SK-N-SH (cell line): Measurements from ENCODE around the gene WDR62. TPM values are rescaled to one million over a fixed set of nuclear protein-coding genes. Genes with fewer than 3 reads are reported as not detected.

Source experiments
- CTCF ChIA-PET: fragments of 300-600, 350-600 bp; formaldehyde crosslinking; extraction: SDS; loops from one replicate; lab custom pipeline; 2021; lab: Yijun Ruan, JAX
- POLR2A ChIA-PET: fragments of 350-600 bp; sonication (Branson Sonifier 250); formaldehyde crosslinking; extraction: SDS; loops from one replicate; lab custom pipeline; 2020; ENCODE audit warnings: antibody characterized with exemption, inconsistent platforms; lab: Yijun Ruan, JAX
- DNase-seq: peaks from one replicate; pipeline ENCODE4 v3.0.0; 2012
- H2AFZ ChIP-seq: fragments of 200-600 bp; sonication (generic); 2 replicates; pipeline ENCODE4 v1.8.1; 2016; ENCODE audit warnings: antibody characterized with exemption, mild to moderate bottlenecking, low read depth
- H3F3A ChIP-seq: fragments of 200-600 bp; sonication (generic); replicated peaks from 2 replicates; pipeline ENCODE3; 2016; ENCODE audit warnings: antibody characterized with exemption, mild to moderate bottlenecking; ENCODE audit not compliant: insufficient read depth
- H3K27ac ChIP-seq, 2 experiments: fragments of 200-500 bp in 1 of 2; fragments of 200-600 bp in 1 of 2; sonication (Bioruptor generic) in 1 of 2; sonication (generic), shearing (Covaris generic) in 1 of 2; 2 replicates each; pipeline versions ENCODE4 v1.5.1 to v1.6.1; 2014 to 2016; ENCODE audit warnings: low read depth in 2 of 2, inconsistent platforms in 1 of 2, low read length in 1 of 2, mild to moderate bottlenecking in 1 of 2, mixed read lengths in 1 of 2
- H3K27me3 ChIP-seq: fragments of 200-600 bp; sonication (generic), shearing (Covaris generic); 2 replicates; pipeline ENCODE4 v1.6.1; 2016; ENCODE audit warnings: mixed run types; ENCODE audit not compliant: insufficient read depth
- H3K36me3 ChIP-seq, 2 experiments: fragments of 200-500 bp in 1 of 2; fragments of 200-600 bp in 1 of 2; sonication (Bioruptor generic) in 1 of 2; sonication (generic) in 1 of 2; replicated peaks in 1 of 2; 2 replicates each; pipeline versions ENCODE3 to v1.5.1; 2014 to 2016; ENCODE audit warnings: low read length in 1 of 2, mild to moderate bottlenecking in 1 of 2; ENCODE audit not compliant: insufficient read depth in 2 of 2, control insufficient read depth in 1 of 2
- H3K4me1 ChIP-seq, 2 experiments: fragments of 200-500 bp in 1 of 2; fragments of 200-600 bp in 1 of 2; sonication (Bioruptor generic) in 1 of 2; sonication (generic), shearing (Covaris generic) in 1 of 2; 2 replicates each; pipeline versions ENCODE4 v1.5.1 to v1.6.1; 2014 to 2016; ENCODE audit warnings: low read depth in 1 of 2, low read length in 1 of 2, mixed run types in 1 of 2; ENCODE audit not compliant: insufficient read depth in 2 of 2, control insufficient read depth in 1 of 2
- H3K4me2 ChIP-seq: fragments of 200-600 bp; sonication (generic), shearing (Covaris generic); 2 replicates; pipeline ENCODE4 v1.6.1; 2017; ENCODE audit warnings: mixed run types
- H3K4me3 ChIP-seq, 2 experiments: fragments of 200-500 bp in 1 of 2; fragments of 200-600 bp in 1 of 2; sonication (Bioruptor generic) in 1 of 2; sonication (generic), shearing (Covaris generic) in 1 of 2; 2 replicates each; pipeline versions ENCODE4 v1.5.1 to v1.8.1; 2014 to 2016; ENCODE audit warnings: low read depth in 2 of 2, inconsistent platforms in 1 of 2, low read length in 1 of 2, mild to moderate bottlenecking in 1 of 2, mixed read lengths in 1 of 2, moderate library complexity in 1 of 2
- H3K79me2 ChIP-seq: fragments of 200-600 bp; sonication (generic); 2 replicates; pipeline ENCODE4 v1.8.1; 2017; ENCODE audit warnings: mild to moderate bottlenecking; ENCODE audit not compliant: insufficient read depth
- H3K9ac ChIP-seq: fragments of 200-600 bp; sonication (generic); 2 replicates; pipeline ENCODE4 v1.6.1; 2017; ENCODE audit warnings: mixed run types
- H3K9me2 ChIP-seq: fragments of 200-600 bp; sonication (generic); 2 replicates; pipeline ENCODE4 v1.6.1; 2017; ENCODE audit warnings: mixed run types
- H3K9me3 ChIP-seq: fragments of 200-600 bp; sonication (generic); 2 replicates; pipeline ENCODE4 v1.6.1; 2017; ENCODE audit warnings: mixed run types, mild to moderate bottlenecking, moderate library complexity
- H4K20me1 ChIP-seq: fragments of 200-600 bp; sonication (generic); 2 replicates; pipeline ENCODE4 v1.6.1; 2017; ENCODE audit warnings: mild to moderate bottlenecking, mixed run types; ENCODE audit not compliant: insufficient read depth
- ELF1 ChIP-seq: IDR thresholded peaks from 2 replicates; pipeline ENCODE4 v1.4.0; 2012
- EP300 ChIP-seq, 2 experiments: IDR thresholded peaks; 2 replicates each; pipeline versions ENCODE4 v1.4.0 to v1.6.1; 2012; ENCODE audit warnings: borderline replicate concordance in 1 of 2, low read depth in 1 of 2, low read length in 1 of 2
- FOSL2 ChIP-seq: IDR thresholded peaks from 2 replicates; pipeline ENCODE4 v1.4.0; 2012; ENCODE audit warnings: low read depth, mild to moderate bottlenecking, moderate library complexity, borderline replicate concordance
- GATA2 ChIP-seq: sonication (generic); formaldehyde crosslinking; IDR thresholded peaks from 2 replicates; pipeline ENCODE4 v1.5.0; 2020; ENCODE audit warnings: mild to moderate bottlenecking, missing genetic modification reagents
- MEF2A ChIP-seq: IDR thresholded peaks from 2 replicates; pipeline ENCODE4 v1.4.0; 2012; ENCODE audit warnings: low read depth, borderline replicate concordance
- MXI1 ChIP-seq: IDR thresholded peaks from 2 replicates; pipeline ENCODE4 v1.6.1; 2012; ENCODE audit warnings: mild to moderate bottlenecking, low read depth, low read length, improper control_type of control experiment
- NFIC ChIP-seq: IDR thresholded peaks from 2 replicates; pipeline ENCODE4 v1.4.0; 2012; ENCODE audit warnings: borderline replicate concordance
- NRF1 ChIP-seq: IDR thresholded peaks from 2 replicates; pipeline ENCODE4 v1.6.1; 2012; ENCODE audit warnings: low read depth, mild to moderate bottlenecking, low read length
- RAD21 ChIP-seq: IDR thresholded peaks from 2 replicates; pipeline ENCODE4 v1.6.1; 2012; ENCODE audit warnings: mild to moderate bottlenecking, low read length
- RCOR1 ChIP-seq: fragments of 150-350 bp; IDR thresholded peaks from 2 replicates; pipeline ENCODE4 v1.6.1; 2017; ENCODE audit warnings: antibody characterized with exemption, low read length
- RFX5 ChIP-seq: IDR thresholded peaks from 2 replicates; pipeline ENCODE4 v1.6.1; 2012; ENCODE audit warnings: mild to moderate bottlenecking, improper control_type of control experiment, low read length
- SIN3A ChIP-seq: IDR thresholded peaks from 2 replicates; pipeline ENCODE4 v1.6.1; 2012; ENCODE audit warnings: low read depth, mild to moderate bottlenecking, low read length, moderate library complexity, borderline replicate concordance
- TAF1 ChIP-seq: IDR thresholded peaks from 2 replicates; pipeline ENCODE4 v1.6.1; 2012; ENCODE audit warnings: low read depth, mild to moderate bottlenecking, low read length, moderate library complexity, borderline replicate concordance
- TCF12 ChIP-seq: IDR thresholded peaks from 2 replicates; pipeline ENCODE4 v1.4.0; 2012
- TEAD4 ChIP-seq: IDR thresholded peaks from 2 replicates; pipeline ENCODE4 v1.4.0; 2012; ENCODE audit warnings: mild to moderate bottlenecking, borderline replicate concordance; ENCODE audit not compliant: insufficient read depth
- YY1 ChIP-seq: IDR thresholded peaks from 2 replicates; pipeline ENCODE4 v1.4.0; 2012; ENCODE audit warnings: low read depth, mild to moderate bottlenecking
- WGBS: methylation state at CpG from one replicate; pipeline ENCODE4 v1.1.6; 2017; ENCODE audit warnings: low lambda C conversion rate; 5-methylcytosine and 5-hydroxymethylcytosine counted together
- polyA plus RNA-seq, 3 experiments: library from polyadenylated mRNA; depleted of rRNA; stranded (reverse); fragments of >200 nt; gene quantifications; 2 replicates each; pipeline ENCODE4 v1.2.3, GENCODE V29; 2012
- TF ChIP-seq, protein P1 (sequence below): IDR thresholded peaks from 2 replicates; pipeline ENCODE4 v1.4.0; 2012; ENCODE audit warnings: low read depth, borderline replicate concordance
- TF ChIP-seq, protein P2 (sequence below): IDR thresholded peaks from 2 replicates; pipeline ENCODE4 v1.6.1; 2012; ENCODE audit warnings: mild to moderate bottlenecking, low read depth, low read length, moderate library complexity
- TF ChIP-seq, protein P3 (sequence below): fragments of 150-350 bp; IDR thresholded peaks from 2 replicates; pipeline ENCODE4 v1.6.1; 2017; ENCODE audit warnings: antibody characterized with exemption, low read length, low read depth, borderline replicate concordance

The WDR62 gene
- polyA plus RNA-seq, 1 of the 3 experiments (the other 2 are of a cell fraction): 5.3 TPM

DNA sequence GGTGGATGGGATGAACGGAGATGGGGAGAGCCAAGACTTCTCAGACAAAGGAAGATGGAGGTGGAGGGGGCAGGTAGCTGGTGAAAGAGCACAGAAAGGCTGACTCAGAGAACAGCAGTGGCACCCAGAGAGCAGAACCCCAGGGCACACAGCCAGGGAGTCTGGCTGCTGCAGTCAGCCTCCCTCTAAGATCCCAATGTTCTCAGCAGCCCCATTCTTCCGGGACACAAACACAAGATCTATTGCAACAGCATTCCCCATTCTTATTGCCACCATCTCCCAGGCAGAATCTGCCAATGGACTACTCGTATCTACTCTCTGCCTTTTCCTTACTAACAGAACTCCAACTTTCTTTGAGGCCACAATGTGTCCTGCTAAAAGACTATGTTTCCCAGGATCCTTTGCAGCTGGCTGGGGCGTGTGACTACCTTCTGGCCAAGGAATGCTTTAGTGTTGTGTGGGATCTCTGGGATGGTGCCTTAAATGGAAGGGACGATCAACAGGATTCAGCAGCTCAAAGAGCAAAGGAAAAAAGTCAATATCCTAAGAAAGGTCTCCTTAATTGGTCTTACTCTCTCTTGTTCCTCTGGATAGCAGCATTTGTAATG, 8.2 kb upstream of the WDR62 start (continued):
- TF ChIP-seq RCOR1 (no peak), YY1 (no peak), ELF1 (no peak), FOSL2 (no peak), TCF12 (no peak), NFIC (no peak), SIN3A (no peak), MXI1 (no peak), EP300 (IDR thresholded peaks at IDR 0.05; ENCODE audit: borderline replicate concordance in 1 of 2, low read depth in 1 of 2, low read length in 1 of 2) (no peak)
- TF ChIP-seq, protein P1, sequence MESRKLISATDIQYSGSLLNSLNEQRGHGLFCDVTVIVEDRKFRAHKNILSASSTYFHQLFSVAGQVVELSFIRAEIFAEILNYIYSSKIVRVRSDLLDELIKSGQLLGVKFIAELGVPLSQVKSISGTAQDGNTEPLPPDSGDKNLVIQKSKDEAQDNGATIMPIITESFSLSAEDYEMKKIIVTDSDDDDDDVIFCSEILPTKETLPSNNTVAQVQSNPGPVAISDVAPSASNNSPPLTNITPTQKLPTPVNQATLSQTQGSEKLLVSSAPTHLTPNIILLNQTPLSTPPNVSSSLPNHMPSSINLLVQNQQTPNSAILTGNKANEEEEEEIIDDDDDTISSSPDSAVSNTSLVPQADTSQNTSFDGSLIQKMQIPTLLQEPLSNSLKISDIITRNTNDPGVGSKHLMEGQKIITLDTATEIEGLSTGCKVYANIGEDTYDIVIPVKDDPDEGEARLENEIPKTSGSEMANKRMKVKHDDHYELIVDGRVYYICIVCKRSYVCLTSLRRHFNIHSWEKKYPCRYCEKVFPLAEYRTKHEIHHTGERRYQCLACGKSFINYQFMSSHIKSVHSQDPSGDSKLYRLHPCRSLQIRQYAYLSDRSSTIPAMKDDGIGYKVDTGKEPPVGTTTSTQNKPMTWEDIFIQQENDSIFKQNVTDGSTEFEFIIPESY: no peak

DNA sequence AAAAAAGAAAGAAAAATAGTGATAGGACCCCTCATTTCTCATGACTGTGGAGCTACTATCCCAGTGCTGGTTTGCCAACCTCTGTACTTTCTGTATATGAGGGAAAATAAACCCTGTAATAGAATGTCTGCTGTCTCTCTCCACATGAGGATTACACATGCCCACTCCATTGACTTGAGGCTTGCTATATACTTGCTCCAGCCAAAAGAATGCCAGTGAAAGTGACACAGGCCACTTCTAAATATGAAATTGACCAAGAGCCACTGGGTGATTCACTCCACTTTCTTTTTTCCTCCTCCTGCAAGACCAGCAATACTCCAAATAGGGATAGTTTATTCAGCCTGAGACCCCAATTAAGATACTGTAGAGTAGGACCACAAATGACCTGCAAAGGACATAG, 6.9 kb upstream of the WDR62 start:
- Histone ChIP-seq H3K79me2 (no peaks in the 10 kb centered on the region), H3K4me2 (no peak overlapping the region), H3K9me3 (no peaks in the 10 kb centered on the region), H3K27ac (no peak overlapping the region), H3K4me3 (no peak overlapping the region), H3K36me3 (no peaks in the 10 kb centered on the region), H2AFZ (no peak overlapping the region), H3K9me2 (no peaks in the 10 kb centered on the region), H3K4me1 (peaks cover 0 to under 1% of the 10 kb centered on the region in 2 experiments; a peak in 2 of 4 replicates), H3K27me3 (no peaks in the 10 kb centered on the region), H3F3A (peaks cover 1% of the 10 kb centered on the region), H3K9ac (no peak overlapping the region)
- DNase-seq: no peak
- CTCF ChIA-PET: interaction anchor here (1.3 kb wide), 1 partner anchor 8 kb away, joined by 4 read pairs; no protein-coding TSS in a partner anchor
- POLR2A ChIA-PET: no interaction called here
- TF ChIP-seq EP300 (IDR thresholded peaks at IDR 0.05; ENCODE audit: borderline replicate concordance in 1 of 2, low read depth in 1 of 2, low read length in 1 of 2): no peak
- TF ChIP-seq TAF1: no peak
- TF ChIP-seq SIN3A: no peak
- TF ChIP-seq, all 33 proteins: peak for 0
- no peaks in the 10 kb centered on the region for H4K20me1 ChIP-seq

DNA sequence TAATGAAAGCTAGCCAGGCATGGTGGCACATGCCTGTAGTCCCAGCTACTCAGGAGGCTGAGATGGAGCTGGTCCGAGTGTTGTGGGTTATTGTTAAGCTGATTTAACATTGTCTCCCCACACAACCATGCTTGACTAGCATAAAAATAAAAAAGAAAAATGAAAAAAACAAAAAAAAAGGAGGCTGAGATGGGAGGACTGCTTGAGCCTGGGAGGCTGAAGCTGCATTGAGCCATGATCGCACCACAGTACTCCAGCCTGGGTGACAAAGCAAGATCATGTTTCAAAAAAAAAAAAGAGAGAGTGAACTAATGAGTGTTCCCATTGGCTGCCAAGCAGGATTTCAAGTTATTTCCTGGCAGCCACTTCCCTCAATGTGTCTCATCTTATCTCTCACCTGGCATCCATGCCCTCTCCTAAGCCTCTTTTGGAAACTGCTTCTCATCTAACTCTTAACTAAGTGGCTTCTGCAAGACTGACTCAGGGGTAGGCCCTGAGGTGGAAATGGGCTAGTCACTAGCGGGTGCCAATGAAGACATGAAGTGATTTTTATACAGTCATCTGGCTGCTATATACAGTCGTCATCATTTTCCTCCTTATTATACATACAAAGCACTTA, 5.5 kb upstream of the WDR62 start:
- Histone ChIP-seq H3K36me3 (no peaks in the 10 kb centered on the region), H3K9ac (no peak overlapping the region), H3F3A (peaks cover 15% of the 10 kb centered on the region), H3K4me1 (peaks cover 0 to 3% of the 10 kb centered on the region in 2 experiments; a peak in 2 of 4 replicates), H3K9me3 (no peaks in the 10 kb centered on the region), H3K4me2 (no peak overlapping the region), H3K79me2 (no peaks in the 10 kb centered on the region), H3K27ac (no peak overlapping the region), H2AFZ (no peak overlapping the region), H3K4me3 (no peak overlapping the region), H3K9me2 (no peaks in the 10 kb centered on the region), H3K27me3 (no peaks in the 10 kb centered on the region), H4K20me1 (no peaks in the 10 kb centered on the region)
- ChIA-PET POLR2A (no interaction called here), CTCF (no interaction called here)
- 93% methylated on average over 4 of the region's 4 CpGs for WGBS
- DNase-seq: no peak
- TF ChIP-seq, protein P2, sequence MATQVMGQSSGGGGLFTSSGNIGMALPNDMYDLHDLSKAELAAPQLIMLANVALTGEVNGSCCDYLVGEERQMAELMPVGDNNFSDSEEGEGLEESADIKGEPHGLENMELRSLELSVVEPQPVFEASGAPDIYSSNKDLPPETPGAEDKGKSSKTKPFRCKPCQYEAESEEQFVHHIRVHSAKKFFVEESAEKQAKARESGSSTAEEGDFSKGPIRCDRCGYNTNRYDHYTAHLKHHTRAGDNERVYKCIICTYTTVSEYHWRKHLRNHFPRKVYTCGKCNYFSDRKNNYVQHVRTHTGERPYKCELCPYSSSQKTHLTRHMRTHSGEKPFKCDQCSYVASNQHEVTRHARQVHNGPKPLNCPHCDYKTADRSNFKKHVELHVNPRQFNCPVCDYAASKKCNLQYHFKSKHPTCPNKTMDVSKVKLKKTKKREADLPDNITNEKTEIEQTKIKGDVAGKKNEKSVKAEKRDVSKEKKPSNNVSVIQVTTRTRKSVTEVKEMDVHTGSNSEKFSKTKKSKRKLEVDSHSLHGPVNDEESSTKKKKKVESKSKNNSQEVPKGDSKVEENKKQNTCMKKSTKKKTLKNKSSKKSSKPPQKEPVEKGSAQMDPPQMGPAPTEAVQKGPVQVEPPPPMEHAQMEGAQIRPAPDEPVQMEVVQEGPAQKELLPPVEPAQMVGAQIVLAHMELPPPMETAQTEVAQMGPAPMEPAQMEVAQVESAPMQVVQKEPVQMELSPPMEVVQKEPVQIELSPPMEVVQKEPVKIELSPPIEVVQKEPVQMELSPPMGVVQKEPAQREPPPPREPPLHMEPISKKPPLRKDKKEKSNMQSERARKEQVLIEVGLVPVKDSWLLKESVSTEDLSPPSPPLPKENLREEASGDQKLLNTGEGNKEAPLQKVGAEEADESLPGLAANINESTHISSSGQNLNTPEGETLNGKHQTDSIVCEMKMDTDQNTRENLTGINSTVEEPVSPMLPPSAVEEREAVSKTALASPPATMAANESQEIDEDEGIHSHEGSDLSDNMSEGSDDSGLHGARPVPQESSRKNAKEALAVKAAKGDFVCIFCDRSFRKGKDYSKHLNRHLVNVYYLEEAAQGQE: no peak
- TF ChIP-seq, protein P3, sequence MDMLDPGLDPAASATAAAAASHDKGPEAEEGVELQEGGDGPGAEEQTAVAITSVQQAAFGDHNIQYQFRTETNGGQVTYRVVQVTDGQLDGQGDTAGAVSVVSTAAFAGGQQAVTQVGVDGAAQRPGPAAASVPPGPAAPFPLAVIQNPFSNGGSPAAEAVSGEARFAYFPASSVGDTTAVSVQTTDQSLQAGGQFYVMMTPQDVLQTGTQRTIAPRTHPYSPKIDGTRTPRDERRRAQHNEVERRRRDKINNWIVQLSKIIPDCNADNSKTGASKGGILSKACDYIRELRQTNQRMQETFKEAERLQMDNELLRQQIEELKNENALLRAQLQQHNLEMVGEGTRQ: no peak
- TF ChIP-seq NRF1 (no peak), TAF1 (no peak), RAD21 (no peak), TCF12 (no peak), EP300 (IDR thresholded peaks at IDR 0.05; ENCODE audit: borderline replicate concordance in 1 of 2, low read depth in 1 of 2, low read length in 1 of 2) (no peak), RCOR1 (no peak), RFX5 (no peak), TEAD4 (no peak), GATA2 (CRISPR knock-in tag) (no peak), MEF2A (no peak)
